Measurements from ENCODE around the gene HSPB1. TPM values are rescaled to one million over a fixed set of nuclear protein-coding genes. Genes with fewer than 3 reads are reported as not detected.
"Not testable (repeated sequence)": the region's sequence is repeated elsewhere in the genome, so short reads cannot be mapped to it uniquely, and the experiment has no call there.

HSPB1 gene
- total and polyA plus RNA-seq, 8 donors = 106 to 752 (median 154) TPM

DNA sequence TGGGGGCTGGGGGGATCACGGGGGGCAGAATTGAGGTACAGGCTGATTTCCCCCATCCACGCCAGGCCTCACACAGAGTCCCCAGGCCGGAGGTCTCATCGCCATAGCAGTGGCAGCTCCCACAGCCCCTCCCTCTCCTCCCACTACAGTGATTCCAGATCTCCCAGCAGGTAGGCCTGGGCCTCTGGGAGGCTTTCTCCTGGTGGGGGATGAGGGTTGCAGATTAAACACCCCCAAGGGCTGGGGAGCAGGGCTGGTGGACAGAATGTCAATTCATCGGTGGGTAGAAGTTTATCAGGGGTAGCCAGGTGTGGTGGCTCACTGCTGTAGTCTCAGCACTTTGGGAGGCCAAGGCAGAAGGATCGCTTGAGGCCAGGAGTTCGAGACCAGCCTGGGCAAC, 37.2 kb upstream of the HSPB1 start:
- Histone ChIP-seq H3K27me3 (peaks cover 0 to 11% (median 0%) of the 10 kb centered on the region in 4 donors), H3K36me3 (no peaks in the 10 kb centered on the region), H3K4me3 (no peak overlapping the region), H3K27ac (no peak overlapping the region), H3K9me3 (no peaks in the 10 kb centered on the region), H3K4me1 (peaks cover 5 to 7% (median 5%) of the 10 kb centered on the region in 3 donors)
- intact Hi-C loops (cut with DNase I) = loop anchor here in 1 of 3 donors (10.0 kb wide), 1 partner anchor 80 kb away; no protein-coding TSS in a partner anchor
- ATAC-seq (no peak), DNase-seq (no peak), FAIRE-seq (no peak)
- TF ChIP-seq CTCF (IDR thresholded peaks at IDR 0.05) = no peak
- whole genome bisulfite sequencing, 2 donors = 83 to 89% methylated on average over 7 of the region's 7 CpGs

GRCh38 chr7:76267107-76267893, 35.2 kb upstream of the HSPB1 start:
- peak overlapping the region in 3 of 4 donors; percentile 10 to 35 (median 20) for H3K4me3 ChIP-seq
- H3K27me3 ChIP-seq = peaks cover 0 to 11% (median 0%) of the 10 kb centered on the region in 4 donors
- peak in 1 of 4 donors; percentile 24 for ATAC-seq
- TF ChIP-seq CTCF (IDR thresholded peaks at IDR 0.05) = no peak
- peaks cover 5 to 7% (median 5%) of the 10 kb centered on the region in 3 donors for H3K4me1 ChIP-seq
- no peaks in the 10 kb centered on the region for H3K9me3 ChIP-seq
- H3K36me3 ChIP-seq = no peaks in the 10 kb centered on the region
- no peak for FAIRE-seq
- H3K27ac ChIP-seq = no peak overlapping the region
- WGBS, 2 donors = 5% methylated on average over 35 to 66 of the region's 68 CpGs
- peak in 1 of 6 donors; percentile 72 for DNase-seq
- intact Hi-C loops (cut with DNase I) = loop anchor here in 1 of 3 donors (10.0 kb wide), 1 partner anchor 82 kb away; no protein-coding TSS in a partner anchor

GRCh38 chr7:76267894-76268183, 34.6 kb upstream of the HSPB1 start:
- Histone ChIP-seq H3K36me3 (no peaks in the 10 kb centered on the region), H3K9me3 (no peaks in the 10 kb centered on the region), H3K4me1 (peaks cover 5 to 7% (median 5%) of the 10 kb centered on the region in 3 donors), H3K27ac (no peak overlapping the region), H3K4me3 (no peak overlapping the region), H3K27me3 (peaks cover 0 to 11% (median 0%) of the 10 kb centered on the region in 4 donors)
- intact Hi-C loops (cut with DNase I) = loop anchor here in 1 of 3 donors (10.0 kb wide), 1 partner anchor 83 kb away; no protein-coding TSS in a partner anchor
- TF ChIP-seq CTCF (IDR thresholded peaks at IDR 0.05) = no peak
- peak in 2 of 4 donors; percentile 29 to 45 for ATAC-seq
- 13% methylated on average over 4 of the region's 4 CpGs for WGBS, 2 donors
- peak in 1 of 6 donors; percentile 49 for DNase-seq
- FAIRE-seq = no peak

GRCh38 chr7:76268376-76268775, 34.1 kb upstream of the HSPB1 start:
- ATAC-seq (peak in 1 of 4 donors; percentile 8), FAIRE-seq (no peak), DNase-seq (no peak)
- H3K36me3 ChIP-seq = no peaks in the 10 kb centered on the region
- H3K27me3 ChIP-seq = peaks cover 0 to 11% (median 0%) of the 10 kb centered on the region in 4 donors
- H3K9me3 ChIP-seq = no peaks in the 10 kb centered on the region
- intact Hi-C loops (cut with DNase I) = loop anchor here in 1 of 3 donors (10.0 kb wide), 1 partner anchor 84 kb away; no protein-coding TSS in a partner anchor
- H3K4me1 ChIP-seq = peaks cover 5 to 7% (median 5%) of the 10 kb centered on the region in 3 donors
- no peak overlapping the region for H3K27ac ChIP-seq
- WGBS, 2 donors = 43 to 55% methylated on average over 4 to 5 of the region's 5 CpGs
- no peak for TF ChIP-seq CTCF (IDR thresholded peaks at IDR 0.05)
- no peak overlapping the region for H3K4me3 ChIP-seq

- no peaks in the 10 kb centered on the region for H3K36me3 ChIP-seq
- intact Hi-C loops (cut with DNase I) = loop anchor here in 1 of 3 donors (10.0 kb wide), 1 partner anchor 85 kb away; no protein-coding TSS in a partner anchor
- 25% methylated on average over 5 of the region's 5 CpGs for WGBS, 2 donors
- FAIRE-seq = no peak
- DNase-seq = no peak
- peaks cover 0 to 11% (median 0%) of the 10 kb centered on the region in 4 donors for H3K27me3 ChIP-seq
- no peak overlapping the region for H3K27ac ChIP-seq
- TF ChIP-seq CTCF (IDR thresholded peaks at IDR 0.05) = no peak
- H3K4me3 ChIP-seq = no peak overlapping the region
- peaks cover 5 to 7% (median 5%) of the 10 kb centered on the region in 3 donors for H3K4me1 ChIP-seq
- H3K9me3 ChIP-seq = no peaks in the 10 kb centered on the region
- ATAC-seq = no peak
Observed at GRCh38 chr7:76269895-76270294, 32.6 kb upstream of the HSPB1 start.

DNA sequence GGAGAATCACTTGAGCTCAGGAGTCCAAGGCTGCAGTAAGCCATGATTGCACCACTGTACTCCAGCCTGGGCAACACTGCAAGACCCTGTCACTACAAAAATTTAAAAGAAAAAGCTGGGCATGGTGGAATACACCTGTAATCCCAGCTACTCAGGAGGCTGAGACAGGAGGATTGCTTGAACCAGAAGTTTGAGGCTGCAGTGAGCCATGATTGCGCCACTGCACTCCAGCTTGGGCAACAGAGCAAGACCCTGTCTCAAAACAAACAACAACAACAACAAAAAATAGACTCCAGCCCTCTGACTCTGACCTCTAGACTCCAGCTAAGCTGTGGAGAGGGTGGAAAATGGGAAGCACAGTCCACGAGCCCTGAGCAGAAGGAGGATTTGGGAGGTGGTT, 31.1 kb upstream of the HSPB1 start:
- peaks cover 0 to 11% (median 0%) of the 10 kb centered on the region in 4 donors for H3K27me3 ChIP-seq
- H3K27ac ChIP-seq; intact Hi-C loops (cut with DNase I); H3K4me1 ChIP-seq; FAIRE-seq; DNase-seq; H3K9me3 ChIP-seq; ATAC-seq; H3K36me3 ChIP-seq; H3K4me3 ChIP-seq: not testable (repeated sequence)
- WGBS, 2 donors = 77 to 85% methylated on average over 2 of the region's 2 CpGs

All from pancreas (tissue), 10 donors.